ENCODE results near the gene LDB1.
A peak's percentile ranks its signal among the peaks of the same experiment; 100 is the strongest.

Gene LDB1

GRCh38 chr10:102065561-102066398, 54.4 kb downstream of the LDB1 start:
- peak in 9 of 58 donors; percentile 14 to 53 (median 40) for DNase-seq

- peak; percentile 11 to 85 (median 72) for DNase-seq
Measured at GRCh38 chr10:102064868-102065560, 55.2 kb downstream of the LDB1 start, which contains the start of gene HPS6. TSS of gene HPS6 (plus strand) at chr10:102065349. CDS start at chr10:102065475, 126 bp downstream.

- no peak for DNase-seq
Measured at GRCh38 chr10:102064503-102064867, 55.7 kb downstream of the LDB1 start.

- DNase-seq = no peak
Measured at GRCh38 chr10:102059987-102060386, 60.2 kb downstream of the LDB1 start.
